ENCODE data around the gene PTH1R. TPM values are rescaled to one million over a fixed set of nuclear protein-coding genes. Genes with fewer than 3 reads are reported as not detected.

PTH1R gene
- polyA plus RNA-seq, 10 donors: 6.9 to 39.0 (median 8.6) TPM

DNA sequence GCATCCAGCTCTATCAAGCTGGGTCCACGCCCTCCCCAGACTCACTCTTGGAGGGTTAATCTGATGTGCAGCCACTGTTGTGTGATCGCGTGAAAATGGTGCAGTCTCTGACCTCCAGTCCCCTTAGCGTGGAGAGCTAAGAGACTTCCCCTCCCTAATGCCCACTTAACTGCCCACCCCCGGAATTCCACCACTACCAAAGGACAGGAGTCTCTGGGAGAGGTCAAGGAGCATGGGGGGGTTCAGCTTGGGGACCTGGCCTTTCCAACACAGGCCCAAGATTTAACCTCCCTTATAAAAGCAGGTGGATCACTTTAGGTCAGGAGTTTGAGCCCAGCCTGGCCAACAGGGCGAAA lies 50.2 kb downstream of the PTH1R start:
- no peak for DNase-seq

- no peak for DNase-seq
Observed at GRCh38 chr3:46928282-46928681, 50.8 kb downstream of the PTH1R start.

- no peak for DNase-seq
Observed at GRCh38 chr3:46929324-46929723, 51.8 kb downstream of the PTH1R start.

DNA sequence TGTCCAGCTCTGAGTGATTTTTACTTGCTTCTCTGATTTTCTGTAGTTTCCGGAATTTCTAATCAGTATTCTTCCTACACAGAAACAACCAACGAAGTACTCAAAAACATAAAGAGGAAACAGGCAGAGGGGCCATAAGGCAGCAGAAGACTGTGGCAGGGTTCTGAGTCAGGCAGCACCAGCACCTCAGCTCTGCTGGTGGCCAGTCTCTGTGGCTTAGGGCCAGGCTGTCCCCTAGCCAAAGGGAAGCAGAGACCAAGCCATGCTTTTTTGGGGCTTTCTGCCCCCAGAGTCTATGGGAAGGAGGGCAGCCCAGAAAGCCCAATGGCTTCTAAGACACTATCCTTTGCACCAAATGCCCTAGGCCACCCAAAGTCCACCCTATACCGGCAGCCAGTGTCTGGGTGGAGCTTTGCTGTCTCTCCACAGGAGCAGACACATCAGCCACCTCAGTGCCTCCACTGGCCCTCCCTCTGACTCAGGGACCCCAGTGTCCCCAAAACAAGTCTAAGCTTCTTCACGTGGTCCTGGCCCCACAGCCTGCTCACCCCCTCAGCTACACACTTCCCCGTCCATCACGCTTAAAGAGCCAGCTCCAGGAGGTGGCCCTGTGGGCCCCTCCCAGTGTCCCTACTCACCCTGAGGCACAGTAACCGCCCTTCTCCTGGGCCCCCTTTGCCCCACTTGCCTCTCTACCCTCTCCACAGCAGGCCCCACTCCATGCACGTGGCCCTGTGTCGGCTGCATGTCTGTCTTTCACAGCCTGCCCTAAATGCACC lies 52.8 kb downstream of the PTH1R start:
- DNase-seq: no peak

DNA sequence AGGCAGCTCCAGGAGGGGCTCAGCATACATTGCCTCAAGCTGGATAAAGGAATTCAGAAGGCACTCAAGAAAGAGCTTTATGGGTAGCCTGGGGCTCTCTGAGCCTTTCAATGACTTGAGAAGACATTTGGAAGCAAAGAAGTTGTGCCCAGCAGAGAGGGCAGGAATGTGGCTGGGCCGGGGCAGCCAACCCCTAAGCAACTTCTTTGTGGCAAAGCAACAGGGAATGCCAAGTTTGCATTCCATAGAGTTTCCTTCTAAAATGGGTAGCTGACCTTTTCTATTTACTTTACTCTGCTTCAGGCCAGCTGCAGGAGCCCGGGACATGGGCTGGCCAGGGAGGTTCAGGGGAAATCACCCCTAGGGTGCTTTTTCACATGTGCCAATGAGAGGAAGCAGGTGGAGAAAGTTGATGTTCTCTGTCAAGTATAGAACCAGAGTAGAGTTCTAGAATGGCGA lies 53.5 kb downstream of the PTH1R start:
- no peak for DNase-seq

- peak in 1 of 3 donors; percentile 55 for DNase-seq
Observed at GRCh38 chr3:46931631-46932331, 54.3 kb downstream of the PTH1R start.

- no peak for DNase-seq
Observed at GRCh38 chr3:46932455-46933225, 55.1 kb downstream of the PTH1R start.

- DNase-seq: no peak
Observed at GRCh38 chr3:46933261-46933660, 55.7 kb downstream of the PTH1R start.

GRCh38 chr3:46934072-46934471 lies 56.6 kb downstream of the PTH1R start:
- no peak for DNase-seq

DNA sequence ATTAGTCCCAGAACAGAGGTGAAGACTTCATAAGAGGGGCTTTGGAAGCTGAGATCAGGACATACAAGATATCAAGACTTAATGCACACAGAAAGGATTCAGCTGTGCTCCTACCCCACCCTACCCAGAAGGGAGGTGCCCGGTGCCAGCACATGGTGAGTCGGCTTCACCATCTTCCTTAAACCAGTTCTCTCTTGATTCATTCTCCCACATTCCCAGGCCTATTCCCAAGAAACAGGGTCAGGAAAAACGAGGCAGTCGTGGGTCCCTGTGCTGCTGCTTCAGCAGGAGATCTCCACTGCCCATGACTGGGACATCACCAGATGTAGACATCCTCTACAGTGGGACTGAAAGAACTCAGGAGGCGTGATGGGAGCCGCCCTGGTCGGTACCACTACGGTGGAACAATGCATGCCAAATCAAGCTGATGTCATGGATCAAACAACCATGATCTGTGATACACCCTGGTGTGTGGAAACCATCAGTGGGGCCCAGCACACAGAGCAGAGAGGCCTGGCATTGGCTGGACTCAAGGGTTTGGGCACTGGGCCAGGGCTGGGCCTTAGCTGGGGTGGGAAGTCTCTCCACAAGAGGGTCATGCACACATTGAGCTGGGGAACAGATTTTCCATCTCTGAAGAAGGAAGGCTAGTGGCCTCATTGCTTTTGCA lies 57.1 kb downstream of the PTH1R start:
- DNase-seq: peak in 1 of 3 donors; percentile 45

DNA sequence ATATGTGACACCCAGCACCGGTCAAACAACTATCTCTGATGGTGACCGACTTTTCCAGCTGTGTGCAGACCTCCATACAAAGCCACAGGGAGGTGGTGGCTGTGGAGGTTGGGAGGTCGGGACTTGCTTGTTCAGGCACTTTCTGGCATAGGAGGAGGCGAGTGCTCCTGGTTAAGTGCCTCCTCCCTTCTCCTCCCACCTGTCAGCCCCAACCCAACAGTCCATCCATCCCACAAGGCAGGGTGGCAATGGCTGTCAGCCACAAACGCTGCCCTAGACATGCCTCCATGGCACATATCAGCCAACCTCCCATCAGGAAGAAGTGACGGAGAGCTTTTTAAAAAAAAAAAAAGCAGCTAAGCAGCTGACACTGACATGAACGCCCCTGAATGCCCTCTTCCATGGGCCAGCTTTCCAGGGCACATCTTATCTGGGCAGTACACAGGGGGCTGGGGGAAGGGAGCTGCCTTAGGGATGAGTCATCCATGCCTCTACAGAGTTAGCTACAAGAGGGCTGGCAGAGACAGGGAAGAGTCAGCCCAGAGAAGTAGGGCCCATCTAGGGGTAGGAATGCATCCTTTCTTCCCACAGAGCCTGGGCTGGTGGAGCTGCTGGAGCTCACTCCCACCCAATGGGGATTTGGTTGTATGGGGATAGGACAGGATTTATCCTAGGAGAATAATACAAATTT lies 57.8 kb downstream of the PTH1R start:
- peak; percentile 72 to 92 (median 78) for DNase-seq

GRCh38 chr3:46935989-46936558 lies 58.6 kb downstream of the PTH1R start:
- no peak for DNase-seq

- no peak for DNase-seq
Observed at GRCh38 chr3:46936733-46937250, 59.3 kb downstream of the PTH1R start.

DNA sequence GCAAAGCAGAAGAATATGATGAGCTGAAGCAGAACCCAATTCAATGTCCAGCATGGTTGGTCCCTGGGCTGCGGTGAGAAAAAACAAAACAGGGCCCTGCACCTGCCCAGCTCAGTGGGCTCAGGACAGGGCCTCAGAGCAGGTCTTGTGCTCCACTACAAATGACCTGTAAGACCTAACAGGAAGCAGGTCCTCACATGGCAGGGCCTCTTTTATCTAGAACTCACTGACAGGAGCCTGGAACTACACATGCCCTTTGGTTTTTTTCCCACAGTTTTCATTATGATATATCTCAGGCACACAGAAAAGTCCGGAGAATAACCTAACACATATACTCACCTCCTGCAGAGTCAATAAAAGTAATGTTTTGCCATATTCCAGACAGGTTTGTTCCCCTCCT lies 60.6 kb downstream of the PTH1R start:
- no peak for DNase-seq

- no peak for DNase-seq
Observed at GRCh38 chr3:46939578-46940445, 62.3 kb downstream of the PTH1R start.

DNA sequence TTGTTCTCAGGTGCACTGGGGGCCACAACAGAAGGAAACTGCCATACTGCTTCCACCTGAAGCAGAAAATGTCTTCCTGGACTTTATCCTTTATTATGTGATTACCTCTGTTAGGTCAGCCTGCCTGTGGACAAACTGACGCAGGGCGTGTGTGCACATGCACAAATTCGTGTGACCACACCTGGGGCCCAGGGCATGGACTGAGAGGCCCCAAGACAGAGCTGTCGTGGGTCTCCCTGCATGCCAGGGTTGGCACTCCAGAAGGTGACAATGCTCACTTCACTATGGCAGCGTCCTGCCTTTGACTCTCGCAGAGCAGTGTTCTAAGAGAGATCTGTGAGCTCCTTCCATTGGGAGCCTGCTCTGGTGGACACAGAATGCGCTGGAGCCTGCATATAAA lies 64.6 kb downstream of the PTH1R start:
- DNase-seq: no peak

- no peak for DNase-seq
Observed at GRCh38 chr3:46942481-46943236, 65.1 kb downstream of the PTH1R start.

DNA sequence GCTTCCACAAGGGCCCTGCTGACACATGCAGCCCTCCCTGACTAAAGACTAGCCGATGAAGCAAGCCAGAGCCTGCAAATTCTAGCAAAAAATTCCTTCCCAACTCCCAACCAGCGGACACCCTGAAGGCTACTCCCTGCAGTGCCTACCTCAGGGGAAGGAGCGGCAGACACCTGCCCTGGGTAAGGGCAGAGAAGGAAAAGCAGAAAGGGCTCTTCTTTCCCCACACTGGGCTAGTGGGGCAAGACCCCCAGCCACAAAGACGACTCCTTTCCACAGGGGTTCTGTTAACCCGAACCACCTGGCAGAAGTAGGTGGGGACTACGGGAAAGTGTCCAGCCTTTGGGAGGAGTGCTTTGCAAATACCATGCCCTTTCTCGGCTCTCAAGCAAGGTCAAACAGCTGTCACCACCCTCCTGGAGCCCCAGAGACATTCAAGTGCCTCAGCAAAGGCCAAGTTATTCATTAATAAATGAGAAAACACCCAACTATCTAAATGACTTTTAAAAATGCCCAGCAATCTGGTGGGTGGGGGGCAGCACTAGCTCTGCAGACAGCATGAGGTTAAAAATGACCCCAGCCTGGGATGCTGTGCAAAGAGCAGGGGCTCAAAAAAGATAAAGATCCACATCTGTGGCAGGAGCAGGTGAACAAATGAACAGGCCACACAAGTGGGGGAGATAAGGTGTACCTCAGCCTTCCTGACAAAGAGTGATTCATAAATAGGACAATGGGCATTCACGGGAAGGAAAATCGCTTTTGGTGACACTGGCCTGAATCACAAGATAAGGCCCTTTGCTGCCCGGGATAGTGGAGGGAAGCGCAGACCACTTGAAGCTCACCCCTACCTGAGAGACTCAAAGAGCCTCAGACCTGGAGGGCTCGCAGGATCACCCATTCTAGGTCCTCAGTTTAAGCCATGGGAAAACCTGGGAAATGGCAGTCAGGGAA lies 66.0 kb downstream of the PTH1R start:
- DNase-seq: no peak

Measured in muscle of back (tissue), 11 donors.